SK-N-SH (cell line): ENCODE data around the gene ATG16L2. TPM values are rescaled to one million over a fixed set of nuclear protein-coding genes. Genes with fewer than 3 reads are reported as not detected.

Experiments
- CTCF ChIA-PET: fragments of 300-600, 350-600 bp; formaldehyde crosslinking; extraction: SDS; loops from one replicate; lab custom pipeline; 2021; lab: Yijun Ruan, JAX
- POLR2A ChIA-PET: fragments of 350-600 bp; sonication (Branson Sonifier 250); formaldehyde crosslinking; extraction: SDS; loops from one replicate; lab custom pipeline; 2020; ENCODE audit warnings: antibody characterized with exemption, inconsistent platforms; lab: Yijun Ruan, JAX
- DNase-seq: peaks from one replicate; pipeline ENCODE4 v3.0.0; 2012
- H2AFZ ChIP-seq: fragments of 200-600 bp; sonication (generic); 2 replicates; pipeline ENCODE4 v1.8.1; 2016; ENCODE audit warnings: antibody characterized with exemption, mild to moderate bottlenecking, low read depth
- H3F3A ChIP-seq: fragments of 200-600 bp; sonication (generic); replicated peaks from 2 replicates; pipeline ENCODE3; 2016; ENCODE audit warnings: antibody characterized with exemption, mild to moderate bottlenecking; ENCODE audit not compliant: insufficient read depth
- H3K27ac ChIP-seq, 2 experiments: fragments of 200-500 bp in 1 of 2; fragments of 200-600 bp in 1 of 2; sonication (Bioruptor generic) in 1 of 2; sonication (generic), shearing (Covaris generic) in 1 of 2; 2 replicates each; pipeline versions ENCODE4 v1.5.1 to v1.6.1; 2014 to 2016; ENCODE audit warnings: low read depth in 2 of 2, inconsistent platforms in 1 of 2, low read length in 1 of 2, mild to moderate bottlenecking in 1 of 2, mixed read lengths in 1 of 2
- H3K27me3 ChIP-seq: fragments of 200-600 bp; sonication (generic), shearing (Covaris generic); 2 replicates; pipeline ENCODE4 v1.6.1; 2016; ENCODE audit warnings: mixed run types; ENCODE audit not compliant: insufficient read depth
- H3K36me3 ChIP-seq, 2 experiments: fragments of 200-500 bp in 1 of 2; fragments of 200-600 bp in 1 of 2; sonication (Bioruptor generic) in 1 of 2; sonication (generic) in 1 of 2; replicated peaks in 1 of 2; 2 replicates each; pipeline versions ENCODE3 to v1.5.1; 2014 to 2016; ENCODE audit warnings: low read length in 1 of 2, mild to moderate bottlenecking in 1 of 2; ENCODE audit not compliant: insufficient read depth in 2 of 2, control insufficient read depth in 1 of 2
- H3K4me1 ChIP-seq, 2 experiments: fragments of 200-500 bp in 1 of 2; fragments of 200-600 bp in 1 of 2; sonication (Bioruptor generic) in 1 of 2; sonication (generic), shearing (Covaris generic) in 1 of 2; 2 replicates each; pipeline versions ENCODE4 v1.5.1 to v1.6.1; 2014 to 2016; ENCODE audit warnings: low read depth in 1 of 2, low read length in 1 of 2, mixed run types in 1 of 2; ENCODE audit not compliant: insufficient read depth in 2 of 2, control insufficient read depth in 1 of 2
- H3K4me2 ChIP-seq: fragments of 200-600 bp; sonication (generic), shearing (Covaris generic); 2 replicates; pipeline ENCODE4 v1.6.1; 2017; ENCODE audit warnings: mixed run types
- H3K4me3 ChIP-seq, 2 experiments: fragments of 200-500 bp in 1 of 2; fragments of 200-600 bp in 1 of 2; sonication (Bioruptor generic) in 1 of 2; sonication (generic), shearing (Covaris generic) in 1 of 2; 2 replicates each; pipeline versions ENCODE4 v1.5.1 to v1.8.1; 2014 to 2016; ENCODE audit warnings: low read depth in 2 of 2, inconsistent platforms in 1 of 2, low read length in 1 of 2, mild to moderate bottlenecking in 1 of 2, mixed read lengths in 1 of 2, moderate library complexity in 1 of 2
- H3K79me2 ChIP-seq: fragments of 200-600 bp; sonication (generic); 2 replicates; pipeline ENCODE4 v1.8.1; 2017; ENCODE audit warnings: mild to moderate bottlenecking; ENCODE audit not compliant: insufficient read depth
- H3K9ac ChIP-seq: fragments of 200-600 bp; sonication (generic); 2 replicates; pipeline ENCODE4 v1.6.1; 2017; ENCODE audit warnings: mixed run types
- H3K9me2 ChIP-seq: fragments of 200-600 bp; sonication (generic); 2 replicates; pipeline ENCODE4 v1.6.1; 2017; ENCODE audit warnings: mixed run types
- H3K9me3 ChIP-seq: fragments of 200-600 bp; sonication (generic); 2 replicates; pipeline ENCODE4 v1.6.1; 2017; ENCODE audit warnings: mixed run types, mild to moderate bottlenecking, moderate library complexity
- H4K20me1 ChIP-seq: fragments of 200-600 bp; sonication (generic); 2 replicates; pipeline ENCODE4 v1.6.1; 2017; ENCODE audit warnings: mild to moderate bottlenecking, mixed run types; ENCODE audit not compliant: insufficient read depth
- ELF1 ChIP-seq: IDR thresholded peaks from 2 replicates; pipeline ENCODE4 v1.4.0; 2012
- EP300 ChIP-seq, 2 experiments: IDR thresholded peaks; 2 replicates each; pipeline versions ENCODE4 v1.4.0 to v1.6.1; 2012; ENCODE audit warnings: borderline replicate concordance in 1 of 2, low read depth in 1 of 2, low read length in 1 of 2
- GABPA ChIP-seq: IDR thresholded peaks from 2 replicates; pipeline ENCODE4 v1.4.0; 2012; ENCODE audit warnings: low read depth, mild to moderate bottlenecking
- JUND ChIP-seq: IDR thresholded peaks from 2 replicates; pipeline ENCODE4 v1.4.0; 2012
- POLR2AphosphoS5 ChIP-seq: IDR thresholded peaks from 2 replicates; pipeline ENCODE4 v1.6.1; 2012; ENCODE audit warnings: low read depth, low read length
- RAD21 ChIP-seq: IDR thresholded peaks from 2 replicates; pipeline ENCODE4 v1.6.1; 2012; ENCODE audit warnings: mild to moderate bottlenecking, low read length
- RFX5 ChIP-seq: IDR thresholded peaks from 2 replicates; pipeline ENCODE4 v1.6.1; 2012; ENCODE audit warnings: mild to moderate bottlenecking, improper control_type of control experiment, low read length
- RXRA ChIP-seq: IDR thresholded peaks from 2 replicates; pipeline ENCODE4 v1.4.0; 2012; ENCODE audit warnings: low read depth, mild to moderate bottlenecking, borderline replicate concordance
- SIN3A ChIP-seq: IDR thresholded peaks from 2 replicates; pipeline ENCODE4 v1.6.1; 2012; ENCODE audit warnings: low read depth, mild to moderate bottlenecking, low read length, moderate library complexity, borderline replicate concordance
- SMC3 ChIP-seq: IDR thresholded peaks from 2 replicates; pipeline ENCODE4 v1.6.1; 2012; ENCODE audit warnings: low read depth, low read length, improper control_type of control experiment
- ZBTB33 ChIP-seq: IDR thresholded peaks from 2 replicates; pipeline ENCODE4 v1.4.0; 2012; ENCODE audit warnings: low read depth, borderline replicate concordance
- WGBS: methylation state at CpG from one replicate; pipeline ENCODE4 v1.1.6; 2017; ENCODE audit warnings: low lambda C conversion rate; 5-methylcytosine and 5-hydroxymethylcytosine counted together
- polyA plus RNA-seq, 3 experiments: library from polyadenylated mRNA; depleted of rRNA; stranded (reverse); fragments of >200 nt; gene quantifications; 2 replicates each; pipeline ENCODE4 v1.2.3, GENCODE V29; 2012
- TF ChIP-seq, protein P1 (sequence below): fragments of 200-600 bp; sonication (generic); IDR thresholded peaks from 2 replicates; pipeline ENCODE4 v1.6.1; 2017; ENCODE audit warnings: antibody characterized with exemption, mild to moderate bottlenecking, moderate library complexity
- TF ChIP-seq, protein P2 (sequence below): fragments of 150-350 bp; IDR thresholded peaks from 2 replicates; pipeline ENCODE4 v1.6.1; 2017; ENCODE audit warnings: antibody characterized with exemption, low read length, low read depth, borderline replicate concordance
- TF ChIP-seq, protein P3 (sequence below): IDR thresholded peaks from 2 replicates; pipeline ENCODE4 v1.4.0; 2012; ENCODE audit warnings: low read depth, borderline replicate concordance

Gene ATG16L2
- polyA plus RNA-seq, 1 of the 3 experiments (the other 2 are of a cell fraction): 26.9 TPM

GRCh38 chr11:72798361-72798760, 15.8 kb upstream of the ATG16L2 start:
- CTCF ChIA-PET: interaction anchor here (1.6 kb wide), 1 partner anchor 74 kb away, joined by 4 read pairs; no protein-coding TSS in a partner anchor
- POLR2A ChIA-PET: interaction anchor here (0.6 kb wide), 1 partner anchor 16 kb away, joined by 4 read pairs; no protein-coding TSS in a partner anchor
- Histone ChIP-seq H3K4me3 (no peak overlapping the region), H3F3A (no peaks in the 10 kb centered on the region), H2AFZ (no peak overlapping the region), H3K4me2 (no peak overlapping the region), H3K9me3 (no peaks in the 10 kb centered on the region), H3K4me1 (peaks cover 0 to 5% of the 10 kb centered on the region in 2 experiments; a peak in 1 of 4 replicates), H3K27ac (no peak overlapping the region), H4K20me1 (no peaks in the 10 kb centered on the region), H3K27me3 (no peaks in the 10 kb centered on the region), H3K9me2 (no peaks in the 10 kb centered on the region), H3K79me2 (no peaks in the 10 kb centered on the region), H3K9ac (no peak overlapping the region), H3K36me3 (no peaks in the 10 kb centered on the region)
- no peak for TF ChIP-seq ELF1
- TF ChIP-seq GABPA: no peak
- no peak for TF ChIP-seq SMC3
- no peak for TF ChIP-seq SIN3A
- TF ChIP-seq JUND: no peak
- WGBS: 75% methylated on average over 4 of the region's 4 CpGs
- no peak for DNase-seq

DNA sequence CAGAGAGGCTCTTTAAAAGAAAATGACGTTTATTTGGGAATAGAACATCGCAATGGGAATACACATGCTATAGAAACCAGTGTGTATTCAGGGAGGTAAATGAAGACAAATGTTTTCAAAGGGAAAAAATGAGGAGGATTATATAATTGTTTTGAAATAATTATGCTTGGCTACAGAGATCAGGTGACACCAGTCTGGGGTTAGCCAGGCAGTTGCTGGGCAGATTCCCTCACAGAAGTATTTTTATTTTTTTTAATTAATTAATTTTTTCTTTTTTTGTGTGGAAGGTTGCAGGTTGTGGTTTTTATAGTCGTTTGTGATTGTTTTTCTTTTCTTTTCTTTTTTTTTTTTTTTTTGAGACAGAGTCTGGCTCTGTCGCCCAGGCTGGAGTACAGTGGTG, 14.8 kb upstream of the ATG16L2 start:
- H3K4me1 ChIP-seq: peaks cover 0 to 3% of the 10 kb centered on the region in 2 experiments; a peak in 1 of 4 replicates
- H3K9me3 ChIP-seq: no peaks in the 10 kb centered on the region
- H3K9ac ChIP-seq: no peak overlapping the region
- H3K27ac ChIP-seq: no peak overlapping the region
- no peak overlapping the region for H2AFZ ChIP-seq
- H3K27me3 ChIP-seq: no peaks in the 10 kb centered on the region
- DNase-seq: no peak
- no peaks in the 10 kb centered on the region for H3K79me2 ChIP-seq
- H3K9me2 ChIP-seq: no peaks in the 10 kb centered on the region
- peaks cover 5% of the 10 kb centered on the region for H3F3A ChIP-seq
- TF ChIP-seq RFX5 (peak; percentile 90), SIN3A (no peak), ELF1 (no peak), JUND (no peak)
- POLR2A ChIA-PET: no interaction called here
- H4K20me1 ChIP-seq: no peaks in the 10 kb centered on the region
- H3K4me3 ChIP-seq: no peak overlapping the region
- CTCF ChIA-PET: no interaction called here
- no peaks in the 10 kb centered on the region for H3K36me3 ChIP-seq
- 71% methylated on average over 4 of the region's 4 CpGs for WGBS
- no peak overlapping the region for H3K4me2 ChIP-seq

DNA sequence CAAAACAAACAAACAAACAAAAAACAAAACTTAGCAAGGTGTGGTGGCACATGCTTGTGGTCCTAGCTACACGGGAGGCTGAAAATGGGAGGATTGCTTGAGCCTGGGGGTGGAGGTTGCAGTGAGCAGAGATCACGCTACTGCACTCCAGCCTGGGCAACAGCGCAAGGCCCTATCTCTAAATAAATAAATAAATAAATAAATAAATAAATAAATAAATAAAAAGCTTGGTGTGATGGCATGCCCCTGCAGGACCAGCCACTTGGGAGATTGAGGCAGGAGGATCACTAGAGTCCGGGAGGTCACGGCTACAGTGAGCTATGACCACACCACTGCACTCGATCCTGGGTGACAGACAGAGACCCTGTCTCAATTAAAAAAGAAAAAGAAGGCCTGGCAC, 11.4 kb upstream of the ATG16L2 start:
- no peaks in the 10 kb centered on the region for H4K20me1 ChIP-seq
- CTCF ChIA-PET: interaction anchor here (1.2 to 2.6 kb wide), 4 partner anchors 9 to 78 kb away, joined by 3 to 13 read pairs (median 4); partner anchors contain the start of gene STARD10
- H3K4me2 ChIP-seq: no peak overlapping the region
- WGBS: 88% methylated on average over 6 of the region's 6 CpGs
- no peaks in the 10 kb centered on the region for H3K36me3 ChIP-seq
- no peak overlapping the region for H3K4me3 ChIP-seq
- no peaks in the 10 kb centered on the region for H3K4me1 ChIP-seq
- H3K27ac ChIP-seq: no peak overlapping the region
- H2AFZ ChIP-seq: no peak overlapping the region
- no peaks in the 10 kb centered on the region for H3K9me3 ChIP-seq
- POLR2A ChIA-PET: no interaction called here
- no peaks in the 10 kb centered on the region for H3K27me3 ChIP-seq
- peaks cover 5% of the 10 kb centered on the region for H3F3A ChIP-seq
- H3K79me2 ChIP-seq: no peaks in the 10 kb centered on the region
- H3K9me2 ChIP-seq: no peaks in the 10 kb centered on the region
- H3K9ac ChIP-seq: no peak overlapping the region
- no peak for DNase-seq
- TF ChIP-seq, protein P1, sequence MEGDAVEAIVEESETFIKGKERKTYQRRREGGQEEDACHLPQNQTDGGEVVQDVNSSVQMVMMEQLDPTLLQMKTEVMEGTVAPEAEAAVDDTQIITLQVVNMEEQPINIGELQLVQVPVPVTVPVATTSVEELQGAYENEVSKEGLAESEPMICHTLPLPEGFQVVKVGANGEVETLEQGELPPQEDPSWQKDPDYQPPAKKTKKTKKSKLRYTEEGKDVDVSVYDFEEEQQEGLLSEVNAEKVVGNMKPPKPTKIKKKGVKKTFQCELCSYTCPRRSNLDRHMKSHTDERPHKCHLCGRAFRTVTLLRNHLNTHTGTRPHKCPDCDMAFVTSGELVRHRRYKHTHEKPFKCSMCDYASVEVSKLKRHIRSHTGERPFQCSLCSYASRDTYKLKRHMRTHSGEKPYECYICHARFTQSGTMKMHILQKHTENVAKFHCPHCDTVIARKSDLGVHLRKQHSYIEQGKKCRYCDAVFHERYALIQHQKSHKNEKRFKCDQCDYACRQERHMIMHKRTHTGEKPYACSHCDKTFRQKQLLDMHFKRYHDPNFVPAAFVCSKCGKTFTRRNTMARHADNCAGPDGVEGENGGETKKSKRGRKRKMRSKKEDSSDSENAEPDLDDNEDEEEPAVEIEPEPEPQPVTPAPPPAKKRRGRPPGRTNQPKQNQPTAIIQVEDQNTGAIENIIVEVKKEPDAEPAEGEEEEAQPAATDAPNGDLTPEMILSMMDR: no peak
- no peak for TF ChIP-seq RAD21
- no peak for TF ChIP-seq JUND
- TF ChIP-seq SIN3A: no peak
- TF ChIP-seq POLR2AphosphoS5: no peak
- TF ChIP-seq, protein P2, sequence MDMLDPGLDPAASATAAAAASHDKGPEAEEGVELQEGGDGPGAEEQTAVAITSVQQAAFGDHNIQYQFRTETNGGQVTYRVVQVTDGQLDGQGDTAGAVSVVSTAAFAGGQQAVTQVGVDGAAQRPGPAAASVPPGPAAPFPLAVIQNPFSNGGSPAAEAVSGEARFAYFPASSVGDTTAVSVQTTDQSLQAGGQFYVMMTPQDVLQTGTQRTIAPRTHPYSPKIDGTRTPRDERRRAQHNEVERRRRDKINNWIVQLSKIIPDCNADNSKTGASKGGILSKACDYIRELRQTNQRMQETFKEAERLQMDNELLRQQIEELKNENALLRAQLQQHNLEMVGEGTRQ: no peak
- TF ChIP-seq EP300 (IDR thresholded peaks at IDR 0.05; ENCODE audit: borderline replicate concordance in 1 of 2, low read depth in 1 of 2, low read length in 1 of 2): no peak
- TF ChIP-seq ZBTB33: no peak
- TF ChIP-seq RXRA: no peak
- TF ChIP-seq, protein P3, sequence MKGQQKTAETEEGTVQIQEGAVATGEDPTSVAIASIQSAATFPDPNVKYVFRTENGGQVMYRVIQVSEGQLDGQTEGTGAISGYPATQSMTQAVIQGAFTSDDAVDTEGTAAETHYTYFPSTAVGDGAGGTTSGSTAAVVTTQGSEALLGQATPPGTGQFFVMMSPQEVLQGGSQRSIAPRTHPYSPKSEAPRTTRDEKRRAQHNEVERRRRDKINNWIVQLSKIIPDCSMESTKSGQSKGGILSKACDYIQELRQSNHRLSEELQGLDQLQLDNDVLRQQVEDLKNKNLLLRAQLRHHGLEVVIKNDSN: no peak
